Aorta (tissue), 5 donors: Measurements from ENCODE around the gene KCNK13. TPM values are rescaled to one million over a fixed set of nuclear protein-coding genes. Genes with fewer than 3 reads are reported as not detected.

ENCODE experiments used
- ATAC-seq: fragments of 200-7000 bp; cut with Tn5 transposase; one replicate; pipeline ENCODE4 v1.9.1; 2022; ENCODE audit warnings: moderate library complexity; ENCODE audit not compliant: low FRiP score
- DNase-seq, 2 donors: peaks; one replicate each; pipeline ENCODE4 v3.0.0-alpha.2; 2020
- H3K27ac ChIP-seq, 2 donors: one replicate each; pipeline ENCODE4 v1.5.1; 2013; ENCODE audit warnings: low read length in 2 of 2, mild to moderate bottlenecking in 2 of 2, moderate library complexity in 2 of 2, control low read depth in 1 of 2, inconsistent platforms in 1 of 2, low read depth in 1 of 2
- H3K27me3 ChIP-seq, 2 donors: one replicate each; pipeline ENCODE4 v1.6.1; 2013; ENCODE audit warnings: control low read depth in 1 of 2, low read length in 1 of 2, mild to moderate bottlenecking in 1 of 2, moderate library complexity in 1 of 2; ENCODE audit not compliant: insufficient read depth in 2 of 2, control insufficient read depth in 1 of 2
- H3K36me3 ChIP-seq, 2 donors: one replicate each; pipeline ENCODE4 v1.6.1; 2013; ENCODE audit warnings: control low read depth in 1 of 2, low read length in 1 of 2, mild to moderate bottlenecking in 1 of 2; ENCODE audit not compliant: insufficient read depth in 2 of 2, control insufficient read depth in 1 of 2
- H3K4me1 ChIP-seq, 2 donors: one replicate each; pipeline ENCODE4 v1.6.1; 2013; ENCODE audit warnings: low read length in 2 of 2, control low read depth in 1 of 2, mild to moderate bottlenecking in 1 of 2, moderate library complexity in 1 of 2; ENCODE audit not compliant: insufficient read depth in 2 of 2, control insufficient read depth in 1 of 2
- H3K4me3 ChIP-seq, 2 donors: one replicate each; pipeline ENCODE4 v1.5.1; 2013; ENCODE audit warnings: low read length in 2 of 2, control low read depth in 1 of 2, mild to moderate bottlenecking in 1 of 2
- H3K9me3 ChIP-seq: one replicate; pipeline ENCODE4 v1.6.1; 2013; ENCODE audit warnings: mild to moderate bottlenecking, low read length; ENCODE audit not compliant: control insufficient read depth
- WGBS, 2 donors: extraction: QIAGEN DNeasy Blood & Tissue Kit; methylation state at CpG; one replicate each; pipeline ENCODE4 v1.1.7; 2013; 5-methylcytosine and 5-hydroxymethylcytosine counted together
- intact Hi-C, 2 donors: fragments of 100-400 bp; cut with DNase I; formaldehyde crosslinking; loops; one replicate each; pipeline versions ENCODE4 v1.14.2 to v1.15.0; 2022
- polyA plus RNA-seq, 2 donors: library from polyadenylated mRNA; stranded (reverse); fragments of 200-250 nt; gene quantifications; one replicate each; pipeline ENCODE4 v1.2.3, GENCODE V29; 2013
- total RNA-seq, 2 donors: library from RNA; stranded (reverse); fragmentation: NEBNext Ultra II Directional; extraction: Animal tissue kit (Norgen Biotek cat#: 25700); gene quantifications; one replicate each; pipeline ENCODE4 v1.2.1, GENCODE V29; 2021
- donor health status: healthy with polysubstance abuse.
- donor health status: Bipolar disorder and iron deficiency.
- donor health status: DM: no; HTN: no; CAD: no.
- donor health status: DM: no; HTN: no; CAD: no.
- donor health status: DM: yes; HTN: yes; CAD: no.

The KCNK13 gene
- total and polyA plus RNA-seq, 4 donors, result 0.26 to 1.3 (median 0.48) TPM; not detected in 1

DNA sequence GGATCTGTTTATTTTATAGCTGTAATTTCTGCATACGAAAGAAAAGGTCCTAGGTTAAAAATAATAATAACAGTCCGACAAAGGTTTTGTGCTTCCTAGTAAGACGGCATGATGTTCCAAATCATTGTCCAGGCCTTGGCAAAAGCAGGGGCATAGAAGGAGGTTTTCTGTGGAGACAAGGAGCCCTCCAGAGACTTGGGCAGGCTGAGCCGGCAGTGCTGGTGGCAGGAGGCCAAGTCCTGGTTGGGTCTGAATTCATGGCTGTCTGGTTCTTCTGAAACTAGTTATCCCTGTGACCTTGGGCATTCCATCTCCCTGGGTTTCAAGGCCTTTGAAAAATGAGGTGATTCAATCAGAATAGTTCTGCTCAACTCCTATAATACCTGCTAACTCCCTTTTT is 44.0 kb downstream of the KCNK13 start:
- Histone ChIP-seq H3K4me3 (no peak overlapping the region), H3K4me1 (no peaks in the 10 kb centered on the region), H3K27ac (no peak overlapping the region), H3K9me3 (peaks cover 1% of the 10 kb centered on the region), H3K27me3 (no peaks in the 10 kb centered on the region), H3K36me3 (no peaks in the 10 kb centered on the region)
- no peak for DNase-seq
- ATAC-seq, result no peak
- intact Hi-C loops, result no loop called here
- WGBS, 2 donors, result 9 to 16% methylated on average over 4 of the region's 4 CpGs

DNA sequence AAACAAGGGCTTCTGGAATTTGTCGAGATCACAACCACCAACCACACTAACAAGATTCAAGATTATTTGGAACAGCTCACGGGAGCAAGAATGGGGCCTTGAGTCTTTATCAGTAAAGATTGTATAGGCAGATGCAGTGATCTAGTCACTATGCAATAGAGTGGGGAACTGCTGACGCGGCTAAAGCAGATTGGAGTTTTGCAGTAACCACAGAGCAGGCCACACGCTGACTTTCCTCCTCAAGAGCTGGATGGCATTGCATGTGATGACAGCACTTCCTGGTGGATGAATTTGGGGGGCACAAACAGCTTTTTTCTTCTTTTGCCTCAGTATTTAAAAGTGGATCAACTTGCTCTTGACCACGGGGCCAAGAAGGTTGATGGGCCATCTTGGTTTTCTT is 46.0 kb downstream of the KCNK13 start:
- H3K9me3 ChIP-seq, result peaks cover 3% of the 10 kb centered on the region
- H3K4me3 ChIP-seq, result no peak overlapping the region
- no peaks in the 10 kb centered on the region for H3K36me3 ChIP-seq
- H3K27me3 ChIP-seq, result no peaks in the 10 kb centered on the region
- intact Hi-C loops, result no loop called here
- DNase-seq (peak in 1 of 2 donors; percentile 52), ATAC-seq (no peak)
- H3K4me1 ChIP-seq, result no peaks in the 10 kb centered on the region
- H3K27ac ChIP-seq, result no peak overlapping the region
- WGBS, 2 donors, result 87 to 93% methylated on average over 6 of the region's 6 CpGs

DNA sequence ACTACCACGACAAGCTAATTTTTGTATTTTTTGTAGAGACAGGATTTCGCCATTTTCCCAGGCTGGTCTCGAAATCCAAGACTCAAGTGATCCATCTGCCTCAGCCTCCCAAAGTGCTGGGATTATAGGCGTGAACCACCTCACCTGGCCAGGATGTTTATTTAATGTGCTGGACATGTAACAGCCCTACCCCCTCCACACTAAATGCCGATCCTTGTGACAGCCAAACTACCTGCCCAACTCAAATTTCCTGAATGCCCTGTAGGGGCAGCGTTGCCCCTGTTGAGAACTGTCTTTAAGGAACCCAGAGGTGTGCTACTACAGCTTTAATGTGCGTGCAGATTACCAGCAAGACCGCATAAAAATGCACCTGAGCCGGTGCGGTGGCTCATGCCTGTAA is 48.1 kb downstream of the KCNK13 start:
- Histone ChIP-seq H3K9me3 (peaks cover 3% of the 10 kb centered on the region), H3K27me3 (no peaks in the 10 kb centered on the region), H3K36me3 (no peaks in the 10 kb centered on the region), H3K27ac (no peak overlapping the region), H3K4me3 (no peak overlapping the region), H3K4me1 (no peaks in the 10 kb centered on the region)
- no peak for ATAC-seq
- intact Hi-C loops, result no loop called here
- no peak for DNase-seq
- 65 to 74% methylated on average over 10 of the region's 10 CpGs for WGBS, 2 donors

DNA sequence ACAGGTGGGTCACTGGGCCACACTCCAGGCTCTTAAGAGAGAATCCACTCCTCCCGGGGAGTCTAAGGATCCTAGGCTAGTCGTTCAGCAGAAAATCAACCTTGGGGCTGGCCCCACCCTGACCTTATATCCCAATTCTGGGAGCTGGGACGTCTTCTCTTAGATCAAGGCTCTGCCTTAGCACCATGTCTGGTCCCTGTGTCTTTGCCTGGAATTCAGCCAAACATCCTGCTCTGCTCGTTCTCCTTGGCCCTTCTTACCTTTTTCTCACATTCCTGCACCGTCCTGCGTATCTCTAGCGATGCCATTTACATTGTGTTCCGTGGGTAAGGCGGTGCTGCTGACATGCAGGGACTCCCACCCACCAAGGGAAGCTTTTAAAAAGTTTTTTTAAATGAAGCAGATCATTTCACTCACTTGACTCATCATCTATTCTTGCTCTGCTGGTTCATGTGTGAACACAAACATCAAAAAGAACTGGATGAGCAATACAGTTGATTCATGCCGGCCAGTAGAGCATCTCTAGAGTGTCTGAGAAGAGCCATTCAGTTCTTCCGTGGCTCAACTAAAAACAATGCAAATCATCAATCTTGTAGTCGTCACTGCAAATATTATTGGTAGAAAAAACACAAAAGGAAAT is 50.2 kb downstream of the KCNK13 start:
- peaks cover 0 to 2% of the 10 kb centered on the region in 2 donors for H3K27me3 ChIP-seq
- no peaks in the 10 kb centered on the region for H3K4me1 ChIP-seq
- WGBS, 2 donors, result 68% methylated on average over 12 of the region's 12 CpGs
- H3K27ac ChIP-seq, result no peak overlapping the region
- peaks cover 3% of the 10 kb centered on the region for H3K9me3 ChIP-seq
- intact Hi-C loops, result no loop called here
- H3K36me3 ChIP-seq, result no peaks in the 10 kb centered on the region
- no peak overlapping the region for H3K4me3 ChIP-seq
- DNase-seq, result no peak
- no peak for ATAC-seq

DNA sequence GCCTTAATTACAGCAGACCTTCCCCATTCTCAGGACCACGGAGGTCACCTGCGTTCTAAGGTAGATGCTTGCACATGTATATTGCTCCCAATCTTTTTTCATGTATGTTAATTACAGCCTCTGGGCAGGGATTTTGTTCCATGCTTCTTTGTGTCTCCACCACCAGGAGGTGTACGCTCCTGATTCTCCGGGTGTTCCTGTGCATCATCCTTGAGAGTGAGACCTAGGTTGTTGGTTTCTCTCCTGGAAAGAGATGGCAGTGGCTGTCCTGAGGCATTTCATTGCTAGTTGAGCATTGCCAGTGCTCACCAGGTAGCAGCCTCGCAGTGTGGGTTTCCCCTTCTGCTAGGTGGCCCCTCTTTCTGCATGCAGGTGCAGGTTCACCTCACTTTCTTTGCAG is 52.8 kb downstream of the KCNK13 start:
- Histone ChIP-seq H3K4me1 (no peaks in the 10 kb centered on the region), H3K4me3 (no peak overlapping the region), H3K36me3 (no peaks in the 10 kb centered on the region), H3K27ac (no peak overlapping the region), H3K9me3 (peaks cover 3% of the 10 kb centered on the region), H3K27me3 (peaks cover 0 to 2% of the 10 kb centered on the region in 2 donors)
- no peak for DNase-seq
- WGBS, 2 donors, result 82 to 87% methylated on average over 5 of the region's 5 CpGs
- ATAC-seq, result no peak
- intact Hi-C loops, result no loop called here

DNA sequence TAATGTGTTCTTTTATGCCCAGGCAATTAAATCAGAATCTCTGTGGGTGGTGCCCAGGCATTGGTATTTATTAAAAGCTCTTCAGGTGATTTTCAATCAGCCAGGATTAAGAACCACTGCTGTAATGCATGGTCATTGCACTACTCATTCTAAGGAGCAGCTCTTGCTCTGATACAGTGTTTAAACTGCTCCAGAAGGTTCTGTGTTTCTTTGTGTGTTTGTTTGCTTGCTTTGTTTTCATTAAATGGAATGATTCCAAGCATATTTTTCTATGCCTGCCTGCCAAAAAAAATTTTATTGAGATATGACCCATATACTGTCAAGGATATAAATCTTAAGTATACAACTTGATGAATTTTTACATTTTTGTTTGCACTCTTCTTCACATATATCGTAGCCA is 54.0 kb downstream of the KCNK13 start:
- H3K27me3 ChIP-seq, result peaks cover 0 to 2% of the 10 kb centered on the region in 2 donors
- no peak for ATAC-seq
- H3K9me3 ChIP-seq, result peaks cover 2% of the 10 kb centered on the region
- H3K4me3 ChIP-seq, result no peak overlapping the region
- H3K27ac ChIP-seq, result no peak overlapping the region
- WGBS, 2 donors, result 0 to 68% methylated on average over 1 of the region's 1 CpG
- DNase-seq, result no peak
- intact Hi-C loops, result no loop called here
- no peaks in the 10 kb centered on the region for H3K4me1 ChIP-seq
- no peaks in the 10 kb centered on the region for H3K36me3 ChIP-seq

DNA sequence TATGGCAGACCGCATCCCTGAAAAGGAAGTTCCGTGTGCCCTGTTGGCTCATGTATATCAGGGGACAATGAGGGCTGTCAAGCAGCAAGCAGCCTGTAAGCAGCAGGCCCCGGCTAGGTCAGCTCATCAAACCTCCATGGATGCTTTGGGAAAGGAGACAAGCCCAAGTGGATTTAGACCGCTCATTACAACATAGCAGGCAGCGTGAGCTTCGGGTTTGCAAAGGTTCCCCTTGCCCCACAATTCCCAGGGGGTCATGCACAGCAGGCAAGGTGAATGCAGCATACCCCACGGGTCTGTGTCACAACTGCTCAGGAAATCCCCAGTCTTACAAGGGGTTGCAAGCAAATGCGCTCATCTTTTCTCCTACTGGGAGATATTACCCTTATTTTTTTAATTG is 54.6 kb downstream of the KCNK13 start:
- 63 to 78% methylated on average over 8 of the region's 8 CpGs for WGBS, 2 donors
- H3K4me1 ChIP-seq, result no peaks in the 10 kb centered on the region
- H3K27me3 ChIP-seq, result peaks cover 0 to 2% of the 10 kb centered on the region in 2 donors
- H3K4me3 ChIP-seq, result no peak overlapping the region
- intact Hi-C loops, result no loop called here
- H3K9me3 ChIP-seq, result peaks cover 2% of the 10 kb centered on the region
- no peak for DNase-seq
- H3K27ac ChIP-seq, result no peak overlapping the region
- no peaks in the 10 kb centered on the region for H3K36me3 ChIP-seq
- no peak for ATAC-seq

DNA sequence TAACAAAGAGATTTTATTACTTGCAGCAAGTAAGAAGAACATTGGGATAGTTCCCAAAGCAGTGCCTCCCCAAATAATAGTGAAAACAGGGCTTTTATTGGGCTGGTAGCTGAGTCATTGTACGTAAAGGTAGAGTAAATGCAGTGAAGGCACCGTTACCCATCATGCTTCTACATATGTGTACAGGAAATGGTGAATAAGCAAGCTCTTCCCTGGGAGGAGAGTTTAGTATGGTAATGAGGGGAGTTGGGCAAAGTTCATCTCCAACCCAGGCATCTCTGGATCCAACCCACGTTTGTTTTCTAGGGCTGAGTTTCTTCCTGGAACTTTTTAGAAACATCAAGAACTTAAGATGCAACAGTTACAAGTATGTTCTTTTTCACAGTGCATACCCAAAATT is 56.2 kb downstream of the KCNK13 start:
- ATAC-seq (no peak), DNase-seq (no peak)
- H3K36me3 ChIP-seq, result no peaks in the 10 kb centered on the region
- H3K4me3 ChIP-seq, result no peak overlapping the region
- 70 to 72% methylated on average over 3 of the region's 3 CpGs for WGBS, 2 donors
- H3K4me1 ChIP-seq, result no peaks in the 10 kb centered on the region
- peaks cover 0 to 2% of the 10 kb centered on the region in 2 donors for H3K27me3 ChIP-seq
- intact Hi-C loops, result no loop called here
- H3K9me3 ChIP-seq, result no peaks in the 10 kb centered on the region
- H3K27ac ChIP-seq, result no peak overlapping the region

DNA sequence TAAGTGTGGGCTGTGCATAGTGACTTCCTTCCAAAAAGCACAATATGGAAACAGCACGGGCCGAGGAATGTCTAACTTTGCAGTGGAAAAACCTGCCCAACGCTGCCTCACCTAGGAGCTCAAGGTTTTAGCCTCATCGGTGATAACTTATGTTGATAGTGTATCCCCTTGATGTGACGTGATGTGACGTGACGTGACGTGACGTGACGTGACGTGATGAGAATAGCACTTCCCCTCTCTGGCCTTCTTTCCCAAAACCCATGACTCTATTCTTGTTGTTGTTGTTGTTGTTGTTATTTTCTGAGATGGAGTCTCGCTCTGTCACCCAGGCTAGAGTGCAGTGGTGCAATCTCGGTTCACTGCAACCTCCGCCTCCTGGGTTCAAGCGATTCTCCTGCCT is 64.5 kb downstream of the KCNK13 start:
- H3K9me3 ChIP-seq, result no peaks in the 10 kb centered on the region
- intact Hi-C loops, result no loop called here
- no peak for ATAC-seq
- DNase-seq, result no peak
- no peak overlapping the region for H3K27ac ChIP-seq
- H3K4me3 ChIP-seq, result no peak overlapping the region
- no peaks in the 10 kb centered on the region for H3K36me3 ChIP-seq
- 91 to 92% methylated on average over 15 of the region's 15 CpGs for WGBS, 2 donors
- no peaks in the 10 kb centered on the region for H3K27me3 ChIP-seq
- H3K4me1 ChIP-seq, result no peaks in the 10 kb centered on the region
